MM.1S (cell line): ENCODE measurements around the gene DIRAS1.

Experiments
- CTCF ChIP-seq: fragments of 300-600 bp; sonication (generic); IDR thresholded peaks from 2 replicates; pipeline ENCODE4 v1.5.1; 2016; ENCODE audit warnings: antibody characterized with exemption, low read length, mixed read lengths
- EZH2 ChIP-seq: fragments of 300-600 bp; sonication (generic); optimal IDR thresholded peaks from 2 replicates; pipeline ENCODE3; 2017; ENCODE audit warnings: low read depth, mild to moderate bottlenecking, antibody characterized with exemption, low read length, mixed read lengths
- EZH2phosphoT487 ChIP-seq: fragments of 300-600 bp; sonication (generic); IDR thresholded peaks from 2 replicates; pipeline ENCODE4 v1.6.1; 2018; ENCODE audit warnings: antibody characterized with exemption, low read length

- TF ChIP-seq CTCF (no peak), EZH2phosphoT487 (no peak), EZH2 (no peak)
Observed at GRCh38 chr19:2665103-2665502, 56.1 kb downstream of the DIRAS1 start.
